K562 (cell line): ENCODE results near the gene ST6GAL1. TPM values are rescaled to one million over a fixed set of nuclear protein-coding genes. Genes with fewer than 3 reads are reported as not detected.
A peak's percentile ranks its signal among the peaks of the same experiment; 100 is the strongest.

Experiments used
- BRF1 ChIP-seq: IDR thresholded peaks from 3 replicates; pipeline ENCODE4 v1.6.1; 2011; ENCODE audit warnings: borderline replicate concordance, mild to moderate bottlenecking; ENCODE audit not compliant: insufficient read length; ENCODE audit errors: extremely low read depth
- EHMT2 ChIP-seq: fragments of 450-650 bp; IDR thresholded peaks from 2 replicates; pipeline ENCODE4 v1.6.1; 2018; ENCODE audit warnings: antibody characterized with exemption
- FOXP1 ChIP-seq: sonication (generic); formaldehyde crosslinking; IDR thresholded peaks from 2 replicates; pipeline ENCODE4 v1.8.0; 2022; ENCODE audit warnings: mild to moderate bottlenecking, missing genetic modification reagents
- GATAD2B ChIP-seq: fragments of 450-650 bp; IDR thresholded peaks from 2 replicates; pipeline ENCODE4 v1.6.1; 2017; ENCODE audit warnings: mild to moderate bottlenecking, borderline replicate concordance
- GTF2A2 ChIP-seq: IDR thresholded peaks from 2 replicates; pipeline ENCODE4 v1.6.1; 2016; ENCODE audit warnings: mild to moderate bottlenecking, missing genetic modification characterization, missing compliant biosample characterization
- HES1 ChIP-seq: fragments of 450-650 bp; IDR thresholded peaks from 2 replicates; pipeline ENCODE4 v1.6.1; 2016; ENCODE audit warnings: low read depth, mild to moderate bottlenecking, moderate library complexity
- MEF2A ChIP-seq: IDR thresholded peaks from 2 replicates; pipeline ENCODE4 v1.6.1; 2011; ENCODE audit warnings: low read depth, mild to moderate bottlenecking, low read length, moderate library complexity; ENCODE audit not compliant: control insufficient read depth
- NFIC ChIP-seq: fragments of 450-650 bp; IDR thresholded peaks from 2 replicates; pipeline ENCODE4 v1.6.1; 2017; ENCODE audit warnings: mild to moderate bottlenecking, inconsistent platforms
- POLR3A ChIP-seq: IDR thresholded peaks from 2 replicates; pipeline ENCODE4 v1.6.1; 2011; ENCODE audit warnings: borderline replicate concordance, mild to moderate bottlenecking, moderate library complexity; ENCODE audit not compliant: insufficient read length, insufficient read depth; ENCODE audit errors: extremely low read depth
- RFX5 ChIP-seq: IDR thresholded peaks from 2 replicates; pipeline ENCODE4 v1.6.1; 2011; ENCODE audit warnings: low read depth, mild to moderate bottlenecking, improper control_type of control experiment, low read length
- YBX1 ChIP-seq: fragments of 450-650 bp; IDR thresholded peaks from 2 replicates; pipeline ENCODE4 v1.7.1; 2016; ENCODE audit warnings: mild to moderate bottlenecking
- ZNF318 ChIP-seq, 2 experiments: fragments of 450-650 bp; IDR thresholded peaks; 2 replicates each; pipeline ENCODE4 v1.6.1; 2016; ENCODE audit warnings: mild to moderate bottlenecking in 2 of 2, borderline replicate concordance in 1 of 2, low read depth in 1 of 2, moderate library complexity in 1 of 2
- ZNF592 ChIP-seq: fragments of 450-650 bp; IDR thresholded peaks from 2 replicates; pipeline ENCODE4 v1.6.1; 2017; ENCODE audit warnings: antibody characterized with exemption, mild to moderate bottlenecking
- polyA plus RNA-seq, 8 experiments: library from polyadenylated mRNA; depleted of rRNA in 4 of 8; stranded (reverse) in 5 of 8; unstranded in 3 of 8; fragments of >200 nt; fragmentation: Nextera tagmentation in 2 of 8; fragmentation: Illumina TruSeq in 1 of 8; extraction: Ambion mirVana in 2 of 8; extraction: Trizol in 1 of 8; gene quantifications; 2 replicates each; pipeline versions ENCODE4 v1.2.1 to v1.2.3, GENCODE V29; 2011 to 2014; ENCODE audit warnings: inconsistent platforms in 1 of 8, missing spikeins in 1 of 8
- total RNA-seq, 7 experiments: library from RNA; depleted of rRNA in 6 of 7; stranded (reverse); fragments of >200 nt in 6 of 7; fragmentation: Illumina TruSeq in 2 of 7; extraction: Trizol in 2 of 7; gene quantifications; 2 replicates each; pipeline versions ENCODE4 v1.2.1 to v1.2.3, GENCODE V29; 2011 to 2021; ENCODE audit warnings: low replicate concordance in 1 of 7

ST6GAL1 gene
- total and polyA plus RNA-seq, 9 of the 15 experiments (the other 6 are each of a cell fraction or from before 2014, with no cell fraction given) = 31.9 to 145 (median 71.0) TPM

- TF ChIP-seq FOXP1 = no peak
- no peak for TF ChIP-seq MEF2A
- no peak for TF ChIP-seq POLR3A
- TF ChIP-seq NFIC = peak; percentile 52
- no peak for TF ChIP-seq RFX5
- no peak for TF ChIP-seq GTF2A2
- TF ChIP-seq ZNF318 (IDR thresholded peaks at IDR 0.05; ENCODE audit: borderline replicate concordance in 1 of 2, low read depth in 1 of 2) = no peak
- no peak for TF ChIP-seq YBX1
- TF ChIP-seq BRF1 = no peak
- TF ChIP-seq GATAD2B = peak; percentile 63; the same call in 1 of the 2 replicates
- TF ChIP-seq ZNF592 = peak; percentile 93
- TF ChIP-seq EHMT2 = 0 out of 2 replicates have a peak, but pooled peaks have one; percentile 26
- no peak for TF ChIP-seq HES1
Observed at GRCh38 chr3:186997061-186997460, 66.7 kb downstream of the ST6GAL1 start (continued).
